ENCODE data around the gene VPS54. TPM values are rescaled to one million over a fixed set of nuclear protein-coding genes. Genes with fewer than 3 reads are reported as not detected.

VPS54 gene
- polyA plus RNA-seq, 1 experiment = 5.6 TPM

DNA sequence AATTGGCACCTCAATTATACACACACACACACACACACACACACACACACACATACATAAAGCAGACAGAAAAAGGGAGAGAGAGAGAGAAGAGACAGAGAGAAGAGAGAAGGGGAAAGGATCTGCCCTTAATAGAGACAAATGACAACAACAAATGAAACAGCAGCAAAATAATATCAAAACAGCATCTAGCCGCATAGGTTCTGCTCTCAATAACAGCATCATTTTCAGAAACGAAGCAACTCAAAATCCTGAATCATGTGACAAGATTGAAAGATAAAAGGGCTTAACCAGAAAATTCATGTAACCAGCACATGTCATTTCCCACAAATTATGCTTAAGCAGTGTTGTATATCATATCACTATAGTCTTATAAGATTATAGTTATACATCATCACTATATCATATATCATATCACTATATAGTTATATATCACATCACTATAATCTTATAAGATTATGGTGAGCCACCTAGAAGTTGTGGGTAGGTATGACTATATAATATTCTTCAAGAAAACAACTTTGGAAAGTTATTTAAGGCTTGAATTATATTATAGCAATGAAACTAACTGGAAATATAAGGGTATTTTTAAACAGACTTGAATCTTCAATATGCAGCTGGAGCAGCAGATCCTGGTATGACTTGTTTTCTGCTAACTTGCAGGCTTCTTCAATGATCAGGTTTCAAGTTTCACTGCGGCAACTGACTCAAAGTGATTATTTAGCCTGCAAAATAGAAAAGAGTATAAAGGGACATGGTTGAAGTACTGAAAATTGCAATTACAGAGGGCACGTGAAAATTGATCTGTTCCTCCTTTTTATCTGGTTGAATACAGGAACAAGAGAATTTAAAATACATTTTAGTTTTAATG is 16.1 kb upstream of the VPS54 start:
- ChIA-PET POLR2A (no interaction called here), CTCF (interaction anchor here (1.5 to 3.1 kb wide), 2 partner anchors 10 to 14 kb away, joined by 4 to 9 read pairs; no protein-coding TSS in a partner anchor)
- no peaks in the 10 kb centered on the region for H3K36me3 ChIP-seq (ENCODE audit: control insufficient read depth, insufficient read depth, low read length)
- H3K27me3 ChIP-seq (ENCODE audit: control insufficient read depth, insufficient read depth, low read length) = no peaks in the 10 kb centered on the region; the same call in 1 of the 2 replicates
- TF ChIP-seq, protein P1, sequence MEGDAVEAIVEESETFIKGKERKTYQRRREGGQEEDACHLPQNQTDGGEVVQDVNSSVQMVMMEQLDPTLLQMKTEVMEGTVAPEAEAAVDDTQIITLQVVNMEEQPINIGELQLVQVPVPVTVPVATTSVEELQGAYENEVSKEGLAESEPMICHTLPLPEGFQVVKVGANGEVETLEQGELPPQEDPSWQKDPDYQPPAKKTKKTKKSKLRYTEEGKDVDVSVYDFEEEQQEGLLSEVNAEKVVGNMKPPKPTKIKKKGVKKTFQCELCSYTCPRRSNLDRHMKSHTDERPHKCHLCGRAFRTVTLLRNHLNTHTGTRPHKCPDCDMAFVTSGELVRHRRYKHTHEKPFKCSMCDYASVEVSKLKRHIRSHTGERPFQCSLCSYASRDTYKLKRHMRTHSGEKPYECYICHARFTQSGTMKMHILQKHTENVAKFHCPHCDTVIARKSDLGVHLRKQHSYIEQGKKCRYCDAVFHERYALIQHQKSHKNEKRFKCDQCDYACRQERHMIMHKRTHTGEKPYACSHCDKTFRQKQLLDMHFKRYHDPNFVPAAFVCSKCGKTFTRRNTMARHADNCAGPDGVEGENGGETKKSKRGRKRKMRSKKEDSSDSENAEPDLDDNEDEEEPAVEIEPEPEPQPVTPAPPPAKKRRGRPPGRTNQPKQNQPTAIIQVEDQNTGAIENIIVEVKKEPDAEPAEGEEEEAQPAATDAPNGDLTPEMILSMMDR (IDR thresholded peaks at IDR 0.05; ENCODE audit: insufficient read depth, low read depth, low read length) = no peak
- DNase-seq (ENCODE audit: low read depth) = no peak
- no peak overlapping the region for H3K4me3 ChIP-seq (ENCODE audit: low read depth, low read length)

DNA sequence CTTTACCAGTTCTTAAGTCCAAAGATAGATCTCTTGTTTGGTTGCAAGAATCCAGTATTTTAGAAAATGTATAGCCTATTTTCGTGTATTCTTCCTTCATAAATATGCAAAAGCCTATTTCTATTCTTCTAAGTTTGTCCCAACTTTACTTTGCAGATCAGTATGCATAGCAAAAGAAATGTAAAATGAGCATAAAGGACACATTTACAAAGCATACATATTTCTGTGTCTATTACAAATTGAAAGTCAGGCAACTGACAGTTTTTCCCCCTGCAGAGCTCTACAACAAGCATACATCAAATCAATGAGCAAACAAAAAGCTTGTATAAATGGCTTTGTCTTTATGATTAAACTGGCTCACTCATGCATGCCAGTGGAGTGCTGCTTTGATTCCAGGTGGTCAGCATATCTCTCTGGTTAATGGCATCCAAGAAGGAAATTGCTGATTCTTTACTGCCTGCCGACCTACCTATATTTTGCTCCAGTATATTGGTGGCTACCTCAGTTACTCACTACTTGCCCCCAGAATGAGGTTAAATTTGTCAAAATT is 10.0 kb upstream of the VPS54 start:
- no peak for DNase-seq (ENCODE audit: low read depth)
- H3K27me3 ChIP-seq (ENCODE audit: control insufficient read depth, insufficient read depth, low read length) = no peaks in the 10 kb centered on the region; the same call in 1 of the 2 replicates
- TF ChIP-seq, protein P1 (IDR thresholded peaks at IDR 0.05; ENCODE audit: insufficient read depth, low read depth, low read length) = no peak
- ChIA-PET CTCF (interaction anchor here (1.4 kb wide), 1 partner anchor 13 kb away, joined by 4 read pairs; no protein-coding TSS in a partner anchor), POLR2A (no interaction called here)
- H3K36me3 ChIP-seq (ENCODE audit: control insufficient read depth, insufficient read depth, low read length) = no peaks in the 10 kb centered on the region
- H3K4me3 ChIP-seq (ENCODE audit: low read depth, low read length) = no peak overlapping the region

DNA sequence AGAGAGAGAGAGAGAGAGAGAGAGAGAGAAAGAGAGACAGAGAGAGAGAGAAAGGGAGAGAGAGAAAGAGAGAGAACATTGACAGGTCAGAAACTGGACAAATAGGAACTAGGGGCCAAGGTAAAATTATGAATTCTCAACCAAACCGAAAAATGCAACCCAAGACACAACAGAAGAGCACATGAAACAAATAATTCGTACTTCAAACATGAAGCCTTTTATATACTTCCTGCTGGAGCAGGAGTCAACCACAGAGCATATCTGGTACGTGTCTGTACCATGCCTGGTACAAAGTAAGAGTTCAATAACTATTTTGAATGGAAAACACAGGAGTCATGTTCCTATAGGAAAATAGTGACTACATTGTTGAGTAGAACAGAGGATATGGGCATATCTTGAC is 6.5 kb upstream of the VPS54 start:
- Histone ChIP-seq H3K27me3 (ENCODE audit: control insufficient read depth, insufficient read depth, low read length) (no peaks in the 10 kb centered on the region), H3K36me3 (ENCODE audit: control insufficient read depth, insufficient read depth, low read length) (no peaks in the 10 kb centered on the region), H3K4me3 (ENCODE audit: low read depth, low read length) (no peak overlapping the region)
- TF ChIP-seq, protein P1 (IDR thresholded peaks at IDR 0.05; ENCODE audit: insufficient read depth, low read depth, low read length) = no peak
- no peak for DNase-seq (ENCODE audit: low read depth)
- CTCF ChIA-PET = no interaction called here
- POLR2A ChIA-PET = no interaction called here

DNA sequence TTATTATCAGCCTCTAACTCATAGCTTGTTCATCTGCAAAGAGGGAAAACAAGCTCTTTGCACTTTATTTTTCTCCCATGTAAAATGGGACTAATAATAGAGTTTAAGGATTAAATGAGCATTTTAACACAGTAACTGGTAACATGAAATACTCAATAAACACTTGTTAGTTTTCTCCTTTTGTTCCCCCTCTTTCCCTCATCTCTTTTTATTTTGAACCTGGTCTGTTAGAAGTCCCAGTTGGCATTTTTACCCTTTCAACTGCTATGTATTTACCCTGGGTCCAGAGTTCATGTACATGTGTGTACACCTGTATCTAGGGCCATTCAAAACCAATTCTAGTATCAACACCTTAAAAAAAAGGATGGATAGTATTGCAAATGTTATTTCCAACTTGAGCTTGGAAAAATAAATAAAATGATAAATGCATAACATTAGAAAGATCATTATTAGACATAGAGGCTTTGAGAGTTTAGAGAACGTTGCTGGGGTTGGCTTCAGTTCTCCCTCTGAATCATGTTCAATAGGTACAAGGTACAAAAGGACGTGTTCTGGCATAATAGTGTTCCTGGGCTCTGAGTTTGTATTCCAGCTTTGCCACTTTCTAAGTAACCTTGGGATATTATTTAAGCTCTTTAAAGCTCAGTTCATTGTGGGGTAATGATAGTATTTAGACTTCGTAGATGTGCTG is 5.2 kb upstream of the VPS54 start:
- no peak overlapping the region for H3K4me3 ChIP-seq (ENCODE audit: low read depth, low read length)
- POLR2A ChIA-PET = no interaction called here
- CTCF ChIA-PET = no interaction called here
- TF ChIP-seq, protein P1 (IDR thresholded peaks at IDR 0.05; ENCODE audit: insufficient read depth, low read depth, low read length) = no peak
- no peaks in the 10 kb centered on the region for H3K27me3 ChIP-seq (ENCODE audit: control insufficient read depth, insufficient read depth, low read length)
- H3K36me3 ChIP-seq (ENCODE audit: control insufficient read depth, insufficient read depth, low read length) = no peaks in the 10 kb centered on the region
- DNase-seq (ENCODE audit: low read depth) = no peak

Data from BJ (cell line).